GF-D8 (cell line): ENCODE measurements around the gene GABRG3.

ENCODE experiments used
- DNase-seq: peaks from one replicate; lab custom pipeline; 2025; lab: John Stamatoyannopoulos, UW

Gene GABRG3

DNA sequence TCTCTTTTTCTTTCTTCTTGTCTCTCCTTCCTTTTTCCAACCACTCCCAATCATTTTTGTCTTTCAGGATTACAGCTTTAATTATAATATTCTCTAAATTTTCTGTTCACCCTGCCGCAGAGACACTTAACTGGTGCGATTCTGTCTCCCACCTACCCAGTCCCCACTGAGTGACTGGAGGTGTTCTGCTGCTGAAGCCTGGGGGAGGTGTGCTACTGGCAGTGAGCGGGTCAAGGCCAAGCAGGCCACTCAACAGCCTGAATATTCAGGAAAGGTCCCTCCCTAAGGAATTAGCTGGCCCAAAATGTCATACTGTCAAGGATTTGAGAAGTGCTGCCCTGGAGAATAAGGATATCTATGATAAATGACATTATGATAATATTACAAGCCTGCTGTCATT, 126.5 kb downstream of the GABRG3 start:
- no peak for DNase-seq

DNA sequence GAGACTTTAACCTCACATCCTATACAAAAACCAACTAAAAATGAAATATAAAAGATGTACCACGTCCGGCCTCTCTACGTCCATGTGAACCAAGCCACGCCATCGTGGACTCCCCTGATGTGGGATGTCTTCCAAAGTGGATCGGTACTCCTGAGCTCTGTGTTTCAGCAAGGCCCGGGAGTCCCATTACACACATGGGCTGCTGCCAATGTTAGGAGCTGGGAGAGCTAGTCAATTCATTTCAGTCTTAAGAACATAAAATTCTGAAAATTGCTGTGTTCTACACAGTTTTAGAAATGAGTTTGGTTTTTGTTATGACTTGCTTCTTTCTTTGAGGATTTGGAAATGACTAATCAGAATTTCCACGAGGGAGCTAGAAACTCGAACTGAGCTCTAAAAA, 131.0 kb downstream of the GABRG3 start:
- DNase-seq, result no peak

DNA sequence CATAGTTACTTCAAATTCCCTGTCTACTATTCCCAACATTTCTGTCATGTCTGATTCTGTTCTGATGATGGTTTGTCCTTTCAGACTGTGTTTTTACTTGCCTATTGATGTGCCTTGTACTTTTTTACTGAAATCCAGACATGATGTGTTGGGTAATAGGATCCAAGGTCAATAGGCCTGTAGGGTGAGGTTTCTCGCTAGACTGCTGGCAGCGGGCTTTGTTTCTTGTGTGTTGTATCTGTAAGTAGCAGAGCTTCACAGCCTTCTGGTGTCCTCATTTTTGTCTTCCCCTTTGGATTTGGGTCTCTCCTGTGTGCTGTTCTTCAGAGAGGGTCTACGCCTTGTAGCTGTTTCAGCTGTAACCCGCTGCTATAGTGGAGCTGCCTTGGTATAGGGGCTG, 140.3 kb downstream of the GABRG3 start:
- no peak for DNase-seq

DNA sequence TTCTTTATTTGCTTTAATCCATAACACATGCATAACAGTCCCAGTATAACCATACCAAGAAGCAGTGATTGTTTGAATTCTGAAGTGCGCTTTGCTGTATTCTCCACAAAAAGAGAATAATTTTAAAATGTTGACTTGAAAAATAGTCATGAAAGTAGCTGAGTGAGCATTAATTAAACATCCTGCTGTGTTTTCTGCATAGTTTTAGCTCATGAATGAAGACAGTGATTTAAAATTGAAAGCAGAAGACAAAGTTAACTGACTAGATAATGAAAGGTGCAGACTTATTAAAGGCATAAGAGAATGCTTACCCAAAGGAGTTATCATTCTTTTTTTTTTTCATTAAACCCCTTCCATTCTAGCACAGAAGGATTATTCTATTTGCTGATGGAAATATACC, 143.5 kb downstream of the GABRG3 start:
- DNase-seq, result no peak

DNA sequence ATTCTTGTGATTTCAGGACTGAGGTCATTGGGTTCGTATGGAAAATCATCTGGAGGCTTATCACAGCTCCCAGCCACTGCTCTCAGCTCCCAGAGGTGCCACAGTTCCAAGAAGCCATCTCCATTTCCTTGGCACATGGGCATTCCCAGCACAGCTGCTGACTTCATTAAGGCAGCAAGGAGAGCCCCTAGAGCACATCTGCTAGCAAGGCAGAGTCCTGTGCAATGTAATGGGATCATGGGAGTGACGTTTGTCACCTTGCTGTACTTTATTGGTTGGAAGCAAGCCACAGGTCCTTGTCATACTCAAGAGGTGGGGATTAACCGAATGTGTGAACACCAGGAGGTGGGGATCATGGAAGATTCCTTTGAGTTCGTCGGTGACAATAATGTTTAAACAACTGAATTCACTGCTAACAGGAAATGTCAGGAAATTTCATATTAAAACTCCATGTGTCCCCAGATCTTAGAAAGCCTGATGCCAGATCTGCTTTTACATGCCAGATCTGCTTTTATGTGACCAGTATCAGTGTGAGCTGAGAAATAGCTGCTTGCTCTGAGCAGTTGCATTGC, 148.8 kb downstream of the GABRG3 start:
- no peak for DNase-seq

DNA sequence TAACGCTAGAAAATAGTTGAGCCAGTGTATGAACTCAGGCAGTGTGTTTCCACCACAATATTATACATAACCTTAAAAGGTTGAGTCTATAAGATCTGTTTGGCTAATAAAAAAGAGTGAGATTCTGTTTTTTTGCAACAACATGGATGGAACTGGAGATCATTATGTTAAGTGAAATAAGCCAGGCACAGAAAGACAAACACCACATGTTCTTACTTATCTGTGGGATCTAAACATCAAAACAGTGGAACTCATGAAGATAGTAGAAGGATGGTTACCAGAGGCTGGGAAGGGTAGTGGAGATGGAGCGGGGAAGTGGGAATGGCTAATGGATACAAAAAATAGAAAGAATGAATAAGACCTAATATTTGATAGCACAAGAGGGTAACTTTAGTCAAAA, 150.7 kb downstream of the GABRG3 start:
- DNase-seq, result no peak

DNA sequence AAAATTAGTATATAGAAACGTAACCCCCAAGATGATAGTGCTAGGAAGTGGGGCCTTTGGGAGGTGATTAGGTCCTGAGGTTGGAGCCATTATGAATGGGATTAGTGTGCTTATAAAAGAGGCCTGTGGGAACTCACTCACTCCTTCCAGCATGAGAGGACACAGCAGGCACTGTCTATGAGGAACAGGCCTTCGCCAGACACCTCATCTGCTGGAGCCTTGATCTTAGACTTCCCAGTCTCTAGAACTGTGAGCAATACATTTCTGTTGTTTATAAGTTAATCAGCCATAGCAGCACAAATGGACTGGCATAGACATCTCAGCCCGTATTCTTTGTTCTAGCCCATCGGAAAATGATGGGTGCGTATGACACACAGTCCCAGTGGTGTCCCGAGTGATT, 152.3 kb downstream of the GABRG3 start:
- no peak for DNase-seq

DNA sequence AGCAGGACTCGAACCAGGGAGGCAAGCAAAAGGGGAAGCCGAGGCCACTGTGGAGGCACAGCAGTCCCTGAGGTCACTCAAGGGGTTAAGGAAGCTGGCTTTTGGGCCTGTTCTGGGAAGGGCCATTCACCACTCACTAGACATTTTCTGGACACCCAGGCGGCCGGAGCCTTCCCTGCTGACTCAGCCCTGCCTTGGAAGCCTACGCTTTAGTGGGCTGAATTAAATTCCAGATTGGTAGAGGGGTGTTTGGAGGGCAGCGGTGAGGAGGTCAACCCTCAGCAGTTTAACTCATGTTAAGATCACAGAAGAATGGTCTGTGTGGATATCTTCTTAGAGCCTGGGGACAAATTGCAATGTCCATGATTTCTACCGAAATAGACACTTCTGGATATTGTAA, 152.8 kb downstream of the GABRG3 start:
- DNase-seq, result no peak

DNA sequence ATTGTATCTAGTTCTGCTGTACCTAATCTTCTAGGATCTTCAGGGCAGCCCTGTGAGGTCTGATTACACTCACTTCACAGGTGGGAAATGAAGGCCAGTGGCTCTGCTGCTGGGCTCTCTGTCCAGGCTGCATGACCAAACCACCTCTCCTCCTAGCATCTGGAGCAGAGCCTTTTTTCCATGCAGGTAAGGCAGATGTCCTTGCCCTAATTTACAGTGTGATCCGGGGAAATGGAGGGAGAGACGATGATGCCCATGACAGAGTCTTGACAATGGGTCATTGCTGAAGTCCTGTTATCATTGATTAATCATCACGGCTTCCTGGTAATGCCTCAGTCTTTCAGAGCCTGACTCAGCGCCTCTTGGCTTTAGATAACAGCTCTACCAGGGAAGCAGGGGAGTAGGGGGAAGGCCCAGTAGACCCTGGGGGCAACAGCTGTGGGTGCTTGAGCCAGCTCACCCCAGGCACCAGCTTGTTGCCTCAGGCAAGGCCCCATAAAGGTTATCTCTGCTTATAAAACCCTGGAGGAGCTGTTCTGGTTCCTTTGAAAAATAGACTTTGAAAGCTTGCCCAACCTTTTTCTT, 153.4 kb downstream of the GABRG3 start:
- DNase-seq, result no peak

DNA sequence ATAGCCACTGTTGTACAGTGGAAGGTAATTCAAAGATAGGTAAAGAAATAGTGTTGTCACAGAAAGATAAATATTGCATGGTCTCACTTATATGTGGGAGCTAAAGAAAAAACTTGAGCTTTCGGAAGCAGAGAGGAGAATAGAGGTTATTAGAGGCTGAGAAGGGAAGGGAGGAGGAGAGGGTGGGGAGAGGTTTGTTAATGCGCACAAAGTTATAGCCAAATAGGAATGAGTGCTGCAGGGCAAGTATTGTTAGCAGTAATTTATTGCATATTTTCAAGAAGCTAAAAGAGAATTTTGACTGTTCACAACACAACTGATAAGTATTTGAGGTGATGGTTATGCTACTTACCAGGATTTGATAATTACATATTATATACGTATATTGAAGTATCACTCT, 154.2 kb downstream of the GABRG3 start:
- DNase-seq, result no peak

DNA sequence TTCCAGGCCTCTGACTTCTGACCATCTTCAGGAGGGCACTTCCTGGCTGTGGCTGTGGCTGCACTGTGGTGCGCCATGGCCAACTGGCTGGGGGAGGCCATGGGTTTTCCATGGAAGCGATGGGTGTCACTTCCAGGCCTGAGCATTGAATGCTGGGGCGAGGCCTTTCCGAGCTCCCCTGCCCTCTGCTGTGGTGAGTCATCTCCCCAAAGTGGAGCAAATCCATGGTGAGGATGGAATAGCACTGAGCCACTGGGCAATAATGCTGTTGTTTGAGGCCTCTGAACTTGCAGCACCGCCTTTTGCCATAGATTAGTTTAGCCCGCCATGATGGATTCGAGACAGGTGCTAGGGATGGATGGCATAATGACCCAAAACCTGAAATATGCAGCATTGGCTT, 155.5 kb downstream of the GABRG3 start:
- DNase-seq, result no peak

DNA sequence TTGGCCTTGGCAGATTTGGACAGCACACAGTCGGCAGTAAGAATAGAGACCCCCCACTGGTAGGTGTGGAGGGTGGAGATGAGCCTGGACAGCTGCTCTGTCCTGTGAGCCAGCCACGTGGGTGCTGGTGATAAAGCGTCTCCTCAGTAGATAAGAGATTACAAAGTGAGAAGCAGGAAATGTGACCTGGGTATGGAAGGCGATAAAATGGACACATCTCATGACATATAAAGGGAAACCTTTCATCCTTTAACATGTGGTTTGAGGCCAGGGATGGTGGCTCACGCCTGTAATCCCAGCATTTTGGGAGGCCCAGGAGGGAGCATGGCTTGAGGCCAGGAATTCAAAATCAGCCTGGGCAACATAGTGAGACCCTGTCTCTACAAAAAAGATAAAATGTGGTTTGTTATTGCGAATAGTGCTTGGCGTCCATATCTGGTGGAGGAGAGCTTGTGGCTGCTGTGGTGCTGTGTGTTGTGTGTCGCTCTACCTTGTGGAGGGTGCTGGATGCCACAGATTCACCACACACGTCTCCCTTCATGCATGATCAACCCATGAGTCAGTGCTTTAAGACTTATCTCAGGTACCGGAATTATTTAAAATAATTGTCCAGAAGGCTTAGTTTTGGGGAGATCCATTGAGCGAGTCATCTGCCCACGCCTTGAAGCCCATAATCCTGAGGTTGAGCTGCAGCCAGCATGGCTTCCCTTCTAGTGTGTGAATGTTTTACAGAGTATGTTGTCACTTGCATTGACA, 157.0 kb downstream of the GABRG3 start:
- no peak for DNase-seq

DNA sequence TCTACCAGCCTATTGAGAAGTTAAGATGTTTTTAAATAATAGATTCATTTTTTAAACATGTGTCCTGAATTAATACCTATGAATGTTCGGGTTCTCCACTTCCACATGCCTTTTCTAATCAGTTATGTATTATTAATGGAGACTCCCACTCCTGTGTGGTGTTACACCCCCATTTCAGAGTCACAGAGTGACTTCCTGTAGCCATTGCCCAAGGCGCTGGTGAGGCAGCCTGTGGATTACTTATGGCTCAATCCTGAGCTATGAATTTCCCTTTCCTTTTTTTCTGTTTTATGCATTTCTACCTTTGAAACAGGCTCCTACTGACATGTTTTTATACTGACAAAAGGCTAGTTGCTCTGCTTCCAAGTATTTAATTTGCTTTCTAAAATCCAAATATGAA, 162.3 kb downstream of the GABRG3 start:
- no peak for DNase-seq

DNA sequence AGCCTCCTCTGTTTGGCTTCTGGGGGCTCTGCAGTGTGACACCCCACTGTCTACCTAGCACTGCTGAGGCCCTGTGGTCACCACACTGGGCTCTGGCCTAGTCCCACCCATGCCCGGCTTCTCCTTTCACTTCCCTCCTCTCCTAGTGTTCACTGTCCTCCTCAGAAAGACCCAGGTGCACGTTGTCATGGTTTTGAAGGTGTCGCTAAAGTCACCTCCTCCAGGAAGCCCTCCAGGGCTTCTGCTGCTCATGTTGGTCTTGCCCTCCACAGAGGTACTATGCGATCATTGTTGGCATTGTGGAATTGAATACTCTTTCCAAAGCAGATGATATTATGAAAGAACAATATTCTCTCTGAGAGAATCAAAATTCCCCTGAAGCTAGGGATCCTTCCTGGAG, 163.5 kb downstream of the GABRG3 start:
- DNase-seq, result no peak

DNA sequence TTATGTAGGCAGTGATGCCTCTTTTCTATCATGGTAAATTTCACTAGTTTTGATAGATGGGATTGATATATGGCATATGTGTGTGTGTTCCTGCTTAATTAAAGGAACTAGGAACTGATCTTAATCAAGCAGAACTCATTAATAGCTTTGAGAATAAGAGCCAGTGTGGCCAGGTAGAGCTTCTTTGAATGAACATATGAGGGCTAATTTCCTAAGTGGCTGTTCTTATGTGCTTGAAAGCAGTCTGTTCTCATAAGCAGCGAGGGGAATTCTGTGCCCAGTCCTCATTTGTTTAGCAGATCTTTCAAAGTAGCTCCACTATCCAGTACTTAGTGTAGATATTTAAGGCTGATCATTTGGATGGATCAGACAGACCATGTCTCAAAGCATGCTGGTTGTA, 164.2 kb downstream of the GABRG3 start:
- no peak for DNase-seq

DNA sequence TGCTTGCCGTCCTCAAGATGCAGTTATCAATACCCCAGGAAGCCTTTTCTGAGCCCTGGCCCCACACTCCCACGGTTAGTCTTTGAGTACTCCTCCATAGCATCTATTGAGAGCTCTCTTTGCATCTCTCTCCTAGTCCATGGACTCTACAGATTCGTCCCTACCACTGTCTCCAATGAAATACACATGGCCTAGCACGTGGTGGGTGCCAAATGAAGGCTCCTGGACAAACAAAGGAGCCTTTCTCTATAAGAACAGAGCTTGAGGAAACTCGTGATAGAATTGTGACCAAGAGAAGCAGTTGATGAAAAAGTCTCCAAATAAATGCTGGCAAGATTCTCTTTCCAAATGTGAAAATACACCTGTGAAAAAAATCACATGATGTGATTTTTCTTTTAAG, 166.1 kb downstream of the GABRG3 start:
- no peak for DNase-seq

DNA sequence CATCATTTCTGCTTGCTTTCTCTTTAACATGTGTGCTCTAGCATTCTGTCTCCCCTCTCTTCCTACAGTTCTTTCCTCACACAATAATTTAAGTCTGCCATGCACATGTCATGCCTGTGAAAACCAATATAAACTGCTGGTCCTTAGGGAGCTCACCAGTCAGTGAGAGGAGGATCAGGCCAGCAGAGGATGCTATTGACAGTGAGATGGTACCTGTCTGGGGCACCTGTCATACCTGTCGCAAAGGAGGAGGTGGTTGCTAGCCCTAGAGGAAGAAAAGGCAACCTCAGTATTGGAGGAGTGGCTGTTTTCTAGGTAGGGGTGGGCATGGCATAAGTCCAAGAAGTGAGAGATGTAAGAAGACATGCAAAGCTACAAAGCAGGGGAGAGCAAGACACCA, 194.6 kb downstream of the GABRG3 start:
- no peak for DNase-seq

DNA sequence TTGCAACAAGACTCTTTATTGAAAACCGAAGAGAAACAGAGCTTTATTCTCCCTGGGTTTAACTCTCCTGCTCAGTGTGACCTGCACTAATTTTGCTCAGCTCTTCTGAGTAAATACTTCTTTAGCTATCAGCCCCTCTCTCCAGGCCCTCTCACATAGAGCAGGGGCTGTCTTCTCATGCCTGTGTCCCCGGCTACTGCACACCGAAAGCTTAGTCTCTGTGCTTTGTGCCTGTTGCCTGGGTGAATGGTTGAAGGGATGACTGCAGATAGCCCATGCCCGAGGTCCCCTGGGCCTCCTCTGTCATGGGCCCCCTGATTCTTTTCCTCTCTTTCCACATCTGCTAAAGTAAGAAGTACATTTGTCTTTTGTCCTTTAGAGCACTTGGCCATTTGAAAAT, 195.9 kb downstream of the GABRG3 start:
- no peak for DNase-seq

DNA sequence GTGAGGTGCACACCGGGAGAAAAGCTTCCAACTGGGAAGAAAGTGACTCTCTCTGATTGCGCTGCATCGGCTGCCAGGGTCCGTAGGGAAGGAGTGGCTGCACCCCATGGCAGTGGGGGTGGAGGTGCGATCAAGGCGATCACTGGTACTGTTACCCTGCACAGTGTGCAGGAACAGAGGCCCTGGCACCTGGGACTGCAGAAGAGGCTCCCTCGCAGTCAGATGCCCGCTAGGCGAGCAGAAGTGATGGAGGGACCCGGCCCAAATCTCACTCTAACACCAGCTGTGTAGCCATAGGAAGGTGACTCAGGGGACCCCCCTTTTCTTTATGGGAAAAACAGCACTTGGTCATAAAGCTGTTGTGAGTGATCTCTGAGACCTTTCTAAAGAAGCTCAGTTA, 196.8 kb downstream of the GABRG3 start:
- no peak for DNase-seq

DNA sequence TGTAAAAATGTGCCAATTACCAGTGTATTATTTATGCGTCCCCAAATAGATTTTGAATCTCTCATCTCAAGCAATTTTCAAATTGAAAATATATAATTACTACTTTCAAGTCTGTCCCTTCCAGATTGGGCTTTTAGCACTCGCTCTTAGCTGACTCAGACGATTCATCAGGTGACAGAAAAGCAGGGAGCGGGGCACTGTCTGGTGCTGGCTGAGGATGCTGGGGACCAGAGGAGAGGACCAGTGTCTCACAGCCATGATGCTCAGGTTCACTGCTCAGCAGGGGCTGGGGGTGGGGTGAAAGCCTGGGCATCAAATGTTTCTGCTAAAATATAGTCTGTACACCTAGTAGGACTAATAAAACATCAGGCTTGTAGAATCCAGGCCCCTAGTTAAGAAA, 199.9 kb downstream of the GABRG3 start:
- DNase-seq, result no peak

DNA sequence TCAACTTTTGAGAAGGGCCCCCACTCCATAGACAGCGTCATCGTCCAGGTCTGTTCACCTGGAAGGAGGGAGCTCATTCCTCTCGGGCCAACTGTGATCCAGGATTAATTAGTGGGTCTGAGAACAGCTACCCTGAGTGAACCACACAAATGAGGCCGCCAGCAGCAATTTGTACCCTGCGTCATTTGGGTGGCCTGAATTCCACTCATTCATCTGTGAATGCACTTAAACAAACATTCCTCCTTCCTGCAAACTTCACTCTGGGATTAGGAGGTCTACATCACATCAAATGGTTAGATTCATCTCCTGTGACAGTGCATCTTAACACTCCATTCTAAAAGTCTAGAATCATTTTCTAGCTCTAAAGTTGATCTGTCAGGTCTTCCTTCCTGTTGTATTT, 201.8 kb downstream of the GABRG3 start:
- no peak for DNase-seq

DNA sequence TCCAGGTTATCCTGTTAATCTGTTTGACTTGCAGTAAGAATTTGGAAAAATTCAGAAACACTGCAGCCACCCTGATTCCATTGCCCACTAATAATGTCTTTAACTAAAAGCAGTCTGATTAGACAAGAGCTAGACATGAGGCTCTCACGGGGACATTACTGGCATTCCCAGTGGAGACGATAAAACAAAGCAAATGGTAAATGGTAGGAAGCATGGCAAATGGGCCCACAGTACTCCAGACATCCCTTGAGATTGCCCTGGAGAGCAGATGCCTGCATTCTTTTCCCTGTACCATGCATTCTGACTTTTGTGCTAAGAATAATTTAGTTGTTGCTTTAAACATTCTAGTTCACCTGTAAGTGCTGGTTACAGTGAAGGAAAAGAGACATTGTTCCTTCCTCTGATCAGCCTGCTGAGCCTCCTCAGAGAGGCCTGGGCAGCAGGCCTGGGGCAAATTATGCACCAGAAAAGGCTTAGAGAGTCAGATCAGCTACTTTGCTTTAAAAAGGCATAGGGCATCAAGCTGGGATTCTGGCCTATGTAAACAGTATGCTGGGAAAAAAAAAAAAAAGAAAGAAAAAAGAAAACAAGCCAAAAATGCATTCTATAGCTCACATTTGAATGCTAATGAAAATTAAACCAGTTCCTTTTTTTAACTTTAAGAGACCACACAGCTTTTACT, 204.6 kb downstream of the GABRG3 start:
- no peak for DNase-seq

DNA sequence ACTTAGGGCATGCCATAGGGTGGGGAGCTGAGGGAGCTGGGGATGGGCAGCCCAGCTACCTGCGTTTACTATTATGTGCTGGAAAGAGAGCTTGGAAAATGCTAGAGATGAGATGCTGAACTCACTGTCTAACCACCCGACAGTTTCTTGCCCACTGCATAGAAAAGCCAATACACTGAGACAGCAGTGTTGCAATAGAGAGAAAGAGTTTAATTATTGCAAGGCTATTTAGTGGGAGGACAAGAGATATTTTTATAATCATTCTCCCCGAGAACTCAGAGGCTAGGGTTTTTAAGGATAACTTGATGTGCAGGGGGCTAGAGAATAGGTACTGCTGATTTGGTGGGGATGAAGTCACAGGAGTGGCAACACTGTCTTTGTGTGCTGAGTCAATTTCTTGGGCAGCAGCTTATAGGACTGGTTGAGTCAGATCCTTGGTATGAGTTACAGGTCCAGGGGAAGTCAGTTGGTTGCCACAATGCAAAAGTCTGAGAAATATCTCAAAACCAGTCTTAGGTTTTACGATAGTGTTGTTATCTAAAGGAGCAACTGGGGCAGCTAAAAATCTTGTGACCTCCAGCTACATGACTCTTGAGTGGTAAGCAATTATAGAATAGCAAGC, 205.9 kb downstream of the GABRG3 start:
- DNase-seq, result no peak
